ENCODE results near the gene CUL9.
"Not testable (repeated sequence)": the region's sequence is repeated elsewhere in the genome, so short reads cannot be mapped to it uniquely, and the experiment has no call there.

The CUL9 gene

DNA sequence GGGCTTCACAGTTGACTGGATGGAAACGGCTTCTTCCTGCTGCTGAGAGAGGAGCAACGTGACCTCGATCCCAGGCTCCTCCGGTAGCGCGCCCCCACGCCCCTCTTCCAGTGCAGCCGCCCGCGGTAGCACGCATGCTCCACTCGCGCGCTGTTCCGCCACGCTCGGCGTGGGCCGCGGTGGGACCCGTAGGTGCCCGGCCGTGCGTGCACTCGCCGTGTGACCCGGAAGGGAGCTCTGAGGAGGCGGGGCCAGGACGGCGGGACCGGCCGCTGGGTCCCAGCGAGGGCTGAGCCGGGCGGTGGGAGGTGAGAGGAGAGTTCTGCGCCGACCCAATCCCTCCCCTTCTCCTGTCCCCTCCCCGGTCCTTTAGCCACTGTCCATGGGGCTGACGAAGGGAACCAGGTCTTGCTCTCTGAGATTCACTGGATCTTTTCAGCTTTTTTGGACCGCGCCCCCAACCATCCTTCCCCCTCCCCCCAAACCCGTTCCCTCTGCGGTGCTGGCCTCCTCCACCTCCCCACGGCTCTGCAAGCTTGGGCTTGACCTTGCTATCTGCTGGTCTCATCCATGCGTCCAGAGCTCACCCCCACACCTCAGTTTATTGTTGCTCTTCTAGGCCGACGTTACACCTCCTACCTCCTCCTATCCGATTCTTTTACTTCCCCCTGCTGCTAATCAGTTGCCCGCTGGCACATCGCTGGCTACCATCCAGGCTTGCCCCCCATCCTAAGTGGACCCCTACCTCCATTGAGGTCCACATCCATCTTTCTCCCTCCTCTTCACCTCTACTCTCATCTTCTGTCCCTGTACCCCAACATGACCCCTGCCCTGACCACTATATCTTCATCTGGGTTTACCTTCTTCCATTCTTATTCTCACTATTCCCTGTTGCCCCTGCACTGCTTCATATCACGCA is at the start of gene CUL9:
Gene CUL9, plus strand, starts transcription at position 255 of the 919 bp plus-strand sequence. CDS start 2,115 bp downstream, outside the sequence.
- DNase-seq (ENCODE audit: low read depth): peak; percentile 37

GRCh38 chr6:43138267-43138666 is 43.7 kb upstream of the CUL9 start:
- DNase-seq (ENCODE audit: low read depth): no peak

DNA sequence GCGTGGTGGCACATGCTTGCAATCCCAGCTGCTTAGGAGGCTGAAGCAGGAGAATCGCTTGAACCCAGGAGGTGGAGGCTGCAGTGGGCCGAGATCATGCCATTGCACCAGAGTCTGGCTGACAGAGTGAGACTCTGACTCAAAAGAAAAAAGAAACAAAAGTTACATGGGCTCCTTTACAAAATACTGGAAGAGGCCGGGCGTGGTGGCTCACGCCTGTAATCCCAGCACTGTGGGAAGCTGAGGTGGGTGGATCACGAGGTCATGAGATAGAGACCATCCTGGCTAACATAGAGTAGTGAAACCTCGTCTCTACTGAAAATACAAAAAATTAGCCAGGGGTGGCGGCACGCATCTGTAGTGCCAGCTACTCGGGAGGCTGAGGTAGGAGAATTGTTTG is 42.0 kb upstream of the CUL9 start:
- not testable (repeated sequence) for DNase-seq (ENCODE audit: low read depth)

GRCh38 chr6:43141644-43142043 is 40.4 kb upstream of the CUL9 start:
- no peak for DNase-seq (ENCODE audit: low read depth)

DNA sequence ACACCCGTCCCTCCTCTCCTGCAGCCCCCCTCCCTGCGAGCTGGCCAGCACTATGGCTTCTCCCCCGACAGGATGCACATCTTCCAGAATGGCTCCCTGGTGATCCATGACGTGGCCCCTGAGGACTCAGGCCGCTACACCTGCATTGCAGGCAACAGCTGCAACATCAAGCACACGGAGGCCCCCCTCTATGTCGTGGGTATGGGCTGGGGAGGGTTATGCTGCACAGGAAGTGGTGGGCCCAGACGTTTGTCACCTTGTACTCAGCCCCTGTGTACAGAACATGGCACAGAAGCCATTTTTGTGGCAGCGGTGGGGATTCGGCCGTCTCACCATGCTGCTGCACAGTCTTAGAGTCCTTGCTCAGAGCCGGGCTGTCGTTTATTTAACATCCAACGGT is 39.9 kb upstream of the CUL9 start:
- DNase-seq (ENCODE audit: low read depth): no peak

- peak; percentile 82 for DNase-seq (ENCODE audit: low read depth)
Observed at GRCh38 chr6:43143235-43144128, 38.5 kb upstream of the CUL9 start.

DNA sequence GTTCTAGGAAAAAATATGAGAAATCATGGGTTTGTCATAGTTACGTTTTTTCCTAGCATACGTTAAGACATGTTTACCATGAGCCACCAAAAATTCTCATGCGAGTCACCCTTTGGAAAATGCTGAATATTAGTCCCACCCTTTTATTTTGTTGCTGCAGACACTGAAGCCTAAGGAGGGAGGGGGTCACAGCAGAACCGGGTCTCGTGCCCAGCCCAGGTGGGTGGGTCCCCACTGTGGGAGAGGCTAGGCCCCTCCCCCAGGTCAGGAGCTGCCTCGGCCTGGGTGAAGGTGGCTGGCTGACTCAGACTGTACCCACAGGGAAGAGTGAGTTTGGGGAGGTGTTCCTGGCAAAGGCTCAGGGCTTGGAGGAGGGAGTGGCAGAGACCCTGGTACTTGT is 37.1 kb upstream of the CUL9 start:
- no peak for DNase-seq (ENCODE audit: low read depth)

GRCh38 chr6:43146261-43146660 is 35.7 kb upstream of the CUL9 start:
- DNase-seq (ENCODE audit: low read depth): no peak

DNA sequence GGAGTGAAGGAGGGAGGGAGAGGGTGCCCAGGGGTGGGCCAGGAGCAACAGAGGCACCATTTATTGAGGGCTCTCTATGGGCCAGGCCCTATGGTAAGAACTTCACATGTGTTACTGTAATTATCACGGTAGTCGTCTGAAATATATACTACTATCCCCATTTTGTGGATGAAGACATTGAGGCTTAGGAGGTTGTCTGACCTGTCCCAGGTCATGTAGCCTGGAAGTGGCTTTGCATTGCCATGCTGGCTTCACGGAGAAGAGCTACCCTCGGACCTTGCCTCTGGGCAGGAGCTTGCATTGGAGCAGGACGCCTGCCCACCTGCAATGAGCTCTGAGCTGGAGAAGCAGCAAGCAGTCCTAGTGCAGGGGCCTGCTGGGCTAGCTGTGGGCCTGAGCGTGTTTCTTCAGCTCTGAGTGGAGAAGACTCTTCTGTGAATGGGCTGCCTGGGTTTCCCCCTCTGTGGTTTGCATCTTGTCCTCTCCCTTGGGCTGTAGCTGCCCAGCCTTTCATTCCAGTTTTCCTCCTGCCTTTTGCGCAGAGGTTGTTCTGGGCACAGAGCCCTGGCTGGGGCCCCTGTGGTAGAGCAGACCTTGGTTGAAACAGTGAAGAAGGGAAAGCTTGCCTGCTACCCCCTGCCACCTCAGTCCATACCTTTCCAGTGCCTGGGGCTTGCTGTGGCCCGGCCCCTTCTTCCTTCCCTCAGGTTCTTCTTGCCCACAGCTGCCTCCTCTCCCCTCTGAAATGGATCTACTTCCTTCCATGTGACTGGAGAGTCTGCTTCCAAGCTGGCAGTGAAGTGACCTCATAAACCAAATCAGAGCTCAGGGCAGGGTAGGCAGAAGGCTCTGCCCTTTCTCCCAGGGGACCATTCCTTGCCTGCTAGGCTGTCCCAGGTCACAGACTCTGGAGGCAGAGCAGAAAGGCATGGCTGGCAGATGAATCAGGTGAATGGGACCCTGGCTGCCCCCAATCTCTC is 35.0 kb upstream of the CUL9 start:
- DNase-seq (ENCODE audit: low read depth): no peak

GRCh38 chr6:43147691-43148477 is 34.1 kb upstream of the CUL9 start:
- no peak for DNase-seq (ENCODE audit: low read depth)

DNA sequence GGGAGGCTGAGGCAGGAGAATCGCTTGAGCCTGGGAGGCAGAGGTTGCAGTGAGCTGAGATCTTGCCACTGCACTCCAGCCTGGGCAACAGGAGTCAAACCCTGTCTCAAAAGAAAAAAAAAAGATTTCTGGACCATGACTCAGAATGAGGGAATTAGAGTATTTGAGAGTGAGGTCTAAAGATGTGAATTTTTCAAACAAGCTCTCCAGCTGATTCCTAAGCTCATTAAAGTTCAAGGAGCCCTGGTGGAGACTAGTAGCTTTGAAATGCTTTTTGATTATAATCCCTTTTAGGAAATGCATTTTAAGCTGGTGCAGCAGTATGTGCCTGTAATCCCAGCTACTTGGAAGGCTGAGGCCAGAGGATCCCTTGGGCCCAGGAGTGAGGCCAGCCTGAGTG is 32.7 kb upstream of the CUL9 start:
- no peak for DNase-seq (ENCODE audit: low read depth)

DNA sequence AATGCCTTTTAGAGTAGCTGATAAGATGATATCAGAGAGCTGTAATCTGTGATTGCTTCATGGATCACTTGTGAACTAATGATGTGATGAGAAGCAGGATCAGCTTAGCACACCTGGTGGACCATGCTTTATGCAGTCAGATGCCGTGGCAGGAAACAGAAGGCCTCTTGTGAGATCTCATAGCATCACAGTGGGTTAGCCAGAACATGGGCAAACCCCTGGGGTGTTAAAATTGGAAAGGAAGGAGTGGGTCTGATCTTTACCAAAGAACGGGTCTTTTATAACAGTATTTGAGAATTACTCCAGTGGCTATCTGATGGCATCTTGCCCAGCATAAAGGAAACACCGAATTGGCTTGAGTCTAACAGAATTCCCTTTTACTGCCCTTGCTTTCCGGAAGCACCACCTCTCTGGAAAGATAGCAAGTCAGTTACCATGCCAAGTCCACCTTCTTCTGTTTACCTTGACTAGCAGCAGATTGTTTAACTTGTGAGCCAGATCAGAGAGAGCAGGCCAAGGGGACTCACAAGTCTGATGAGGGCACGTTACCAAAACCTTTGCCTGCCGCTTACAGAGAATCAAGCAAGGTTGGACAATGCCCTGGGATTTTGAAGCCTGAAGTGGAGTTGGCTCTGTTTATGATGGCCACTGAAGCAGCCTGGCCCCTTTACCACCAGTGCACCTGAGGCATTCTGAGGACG is 31.8 kb upstream of the CUL9 start:
- DNase-seq (ENCODE audit: low read depth): no peak

DNA sequence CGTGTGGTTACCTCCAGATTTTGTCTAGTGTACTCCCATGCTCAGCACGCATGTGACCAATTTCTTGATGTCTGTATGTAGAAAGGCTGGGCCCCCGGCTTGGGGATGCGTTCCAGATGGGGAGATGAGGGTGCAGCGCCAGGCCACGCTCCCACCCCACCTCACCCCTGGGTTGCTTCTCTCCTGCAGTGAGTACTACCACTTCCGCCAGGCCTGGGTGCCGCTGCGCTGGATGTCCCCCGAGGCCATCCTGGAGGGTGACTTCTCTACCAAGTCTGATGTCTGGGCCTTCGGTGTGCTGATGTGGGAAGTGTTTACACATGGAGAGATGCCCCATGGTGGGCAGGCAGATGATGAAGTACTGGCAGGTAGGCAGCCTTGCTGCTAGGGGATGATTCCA is 22.4 kb upstream of the CUL9 start:
- no peak for DNase-seq (ENCODE audit: low read depth)

DNA sequence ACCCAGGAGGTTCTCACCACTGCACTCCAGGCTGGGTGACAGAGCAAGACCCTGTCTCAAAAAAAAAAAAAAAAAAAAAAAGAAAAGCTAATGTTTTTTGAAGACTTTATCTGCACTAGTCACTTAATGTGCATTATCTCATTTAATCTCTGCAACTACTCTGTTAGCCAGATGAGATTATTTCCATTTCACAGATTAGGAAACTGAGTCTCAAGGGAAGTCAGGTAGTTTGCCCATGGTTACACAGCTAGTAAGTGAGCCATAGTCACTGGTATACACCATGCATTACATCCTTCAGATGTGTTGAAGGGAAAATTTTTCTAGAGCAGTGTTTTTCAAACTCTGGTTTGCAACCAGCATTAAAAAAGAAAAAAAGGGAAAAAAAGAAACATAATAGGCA is 18.1 kb upstream of the CUL9 start:
- DNase-seq (ENCODE audit: low read depth): no peak

- no peak for DNase-seq (ENCODE audit: low read depth)
Observed at GRCh38 chr6:43170417-43170930, 11.5 kb upstream of the CUL9 start.

- peak; percentile 98 for DNase-seq (ENCODE audit: low read depth)
Observed at GRCh38 chr6:43170931-43171706, 10.9 kb upstream of the CUL9 start, which contains the start of gene SRF. Gene SRF (plus strand): TSS chr6:43171269. CDS start chr6:43171657, 388 bp downstream.

DNA sequence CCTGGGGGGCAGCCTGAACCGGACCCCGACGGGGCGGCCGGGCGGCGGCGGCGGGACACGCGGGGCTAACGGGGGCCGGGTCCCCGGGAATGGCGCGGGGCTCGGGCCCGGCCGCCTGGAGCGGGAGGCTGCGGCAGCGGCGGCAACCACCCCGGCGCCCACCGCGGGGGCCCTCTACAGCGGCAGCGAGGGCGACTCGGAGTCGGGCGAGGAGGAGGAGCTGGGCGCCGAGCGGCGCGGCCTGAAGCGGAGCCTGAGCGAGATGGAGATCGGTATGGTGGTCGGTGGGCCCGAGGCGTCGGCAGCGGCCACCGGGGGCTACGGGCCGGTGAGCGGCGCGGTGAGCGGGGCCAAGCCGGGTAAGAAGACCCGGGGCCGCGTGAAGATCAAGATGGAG is 10.3 kb upstream of the CUL9 start:
- no peak for DNase-seq (ENCODE audit: low read depth)

GRCh38 chr6:43172104-43173007 is 9.6 kb upstream of the CUL9 start:
- DNase-seq (ENCODE audit: low read depth): no peak

Data from GM04504 (cell line).